IPS DF 4.7 (cell line): ENCODE data around the gene LPAR3.

ENCODE experiments used
- DNase-seq: peaks from one replicate; pipeline ENCODE4 v3.0.0-alpha.2; 2013; ENCODE audit warnings: low spot score; ENCODE audit errors: extremely low read depth

The LPAR3 gene

DNA sequence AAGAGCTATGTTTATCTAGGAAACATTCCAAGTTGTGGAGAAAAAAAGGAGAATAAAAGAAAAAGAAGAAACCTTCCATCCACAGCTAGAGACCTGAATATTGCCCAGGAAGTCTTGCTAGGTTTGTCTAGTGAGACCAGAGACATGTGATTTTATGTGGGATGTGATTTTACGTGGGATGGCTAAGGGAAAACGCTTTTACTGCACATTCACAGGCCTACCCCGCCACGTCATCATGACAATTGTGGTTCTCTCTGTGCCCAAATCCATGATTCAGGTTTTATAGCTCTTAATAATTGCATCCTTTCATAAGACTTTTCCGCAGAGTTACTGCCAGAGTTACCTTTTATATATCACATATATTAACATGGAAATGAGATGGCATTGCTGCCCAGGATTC, 116.4 kb downstream of the LPAR3 start:
- no peak for DNase-seq

DNA sequence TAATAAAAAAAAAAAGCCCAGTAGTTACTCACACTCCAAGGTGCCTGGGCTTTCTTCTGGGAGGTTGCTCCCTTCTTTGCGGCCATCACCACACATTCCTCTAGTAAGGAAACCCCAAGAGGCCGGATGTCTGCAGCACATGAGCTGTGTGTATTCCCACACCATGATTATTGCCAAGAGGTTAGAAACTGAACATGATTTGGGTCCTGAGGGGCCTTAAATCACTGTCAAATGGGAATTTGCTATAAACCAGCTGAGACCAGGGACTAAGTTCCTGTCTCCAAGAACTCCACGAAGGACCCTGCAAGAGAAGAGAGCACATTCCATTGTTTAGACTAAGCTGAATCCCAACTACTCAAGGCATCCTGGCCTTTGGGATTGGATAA, 117.5 kb downstream of the LPAR3 start:
- DNase-seq, result no peak

DNA sequence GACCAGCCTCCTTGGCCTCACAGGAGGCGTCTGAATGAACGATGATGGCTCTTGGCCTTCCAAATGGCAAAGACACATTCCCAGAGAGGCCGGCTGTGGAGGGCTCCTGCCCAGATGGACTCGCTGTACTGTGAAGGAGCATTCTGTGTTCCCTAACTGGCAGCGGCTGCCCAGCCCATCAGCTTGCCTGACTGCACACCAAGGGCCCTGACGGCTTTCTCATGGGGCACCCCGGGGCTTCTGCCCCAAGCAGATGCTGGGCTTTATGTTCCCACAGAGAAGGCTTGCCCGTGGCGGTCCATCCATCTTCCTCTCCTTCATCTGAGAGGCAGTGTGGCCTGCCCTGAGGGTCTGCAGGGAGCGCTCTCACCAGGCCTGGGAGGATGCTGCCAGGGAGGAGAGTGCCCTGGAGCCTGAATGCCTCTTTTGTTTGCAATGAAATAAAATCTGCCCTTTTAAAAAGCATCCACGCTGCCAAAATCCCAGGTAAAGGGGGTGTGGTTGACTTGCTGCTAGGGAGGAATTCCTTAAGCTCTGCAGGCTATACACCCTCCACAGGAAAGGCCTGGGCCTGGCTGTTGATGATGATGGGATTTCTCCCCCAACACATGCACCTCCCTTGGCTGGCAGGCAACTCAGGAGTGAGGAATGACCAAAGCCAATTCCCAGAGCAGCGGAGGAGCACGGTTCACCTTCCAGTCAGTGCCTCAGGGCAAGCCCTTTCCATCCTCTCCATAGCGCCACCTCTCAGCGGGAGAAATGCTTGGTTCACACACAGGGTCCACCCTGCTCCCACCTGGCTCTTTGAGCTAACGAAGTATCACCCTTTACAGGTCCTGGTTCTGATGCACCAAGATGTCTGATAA, 118.1 kb downstream of the LPAR3 start:
- DNase-seq, result no peak

DNA sequence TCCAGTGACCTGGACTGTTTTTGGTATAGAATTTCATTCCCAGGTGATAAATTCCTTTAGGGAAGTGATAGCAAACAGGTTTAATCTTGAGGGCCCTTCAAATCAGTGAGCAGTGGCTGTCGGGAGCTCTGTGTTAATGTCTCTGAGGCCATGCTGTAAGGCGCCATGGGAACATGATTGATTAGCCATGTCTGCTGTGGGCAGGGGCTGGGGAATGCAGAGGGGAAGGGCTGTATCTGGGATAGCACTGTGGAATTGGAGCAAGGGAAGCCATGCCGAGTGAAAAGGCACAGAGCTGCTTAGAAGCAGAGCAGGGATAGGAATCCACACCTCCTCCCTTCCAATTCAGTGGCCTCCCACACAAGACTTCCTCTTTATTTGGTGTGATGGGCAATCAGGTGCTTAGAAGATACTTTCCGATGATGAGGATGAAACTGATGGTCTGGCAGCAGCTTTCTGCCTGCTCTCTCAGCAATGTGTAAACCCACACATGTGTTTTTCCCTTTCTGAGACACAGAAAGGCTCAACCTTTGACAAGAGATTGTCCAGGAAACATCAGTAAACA, 119.0 kb downstream of the LPAR3 start:
- DNase-seq, result no peak

DNA sequence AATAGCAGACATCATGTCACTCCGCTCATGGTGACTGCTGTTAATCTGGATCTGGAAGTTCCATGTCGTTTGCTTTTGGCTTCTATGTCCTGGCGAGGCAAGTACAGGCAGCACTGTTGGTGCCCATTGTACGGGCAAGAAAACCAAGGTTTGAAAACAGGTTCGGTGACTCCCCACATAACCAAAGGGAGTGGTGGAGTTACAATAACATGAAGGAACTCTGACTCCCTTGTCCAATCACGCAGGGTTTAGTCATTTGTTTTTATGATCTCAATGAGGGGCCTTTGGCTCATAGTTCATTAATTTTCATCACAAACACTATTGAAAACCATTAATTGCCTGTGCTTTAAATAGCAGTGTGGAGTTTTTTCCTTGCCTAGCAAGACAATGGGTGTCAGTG, 119.8 kb downstream of the LPAR3 start:
- DNase-seq, result no peak

DNA sequence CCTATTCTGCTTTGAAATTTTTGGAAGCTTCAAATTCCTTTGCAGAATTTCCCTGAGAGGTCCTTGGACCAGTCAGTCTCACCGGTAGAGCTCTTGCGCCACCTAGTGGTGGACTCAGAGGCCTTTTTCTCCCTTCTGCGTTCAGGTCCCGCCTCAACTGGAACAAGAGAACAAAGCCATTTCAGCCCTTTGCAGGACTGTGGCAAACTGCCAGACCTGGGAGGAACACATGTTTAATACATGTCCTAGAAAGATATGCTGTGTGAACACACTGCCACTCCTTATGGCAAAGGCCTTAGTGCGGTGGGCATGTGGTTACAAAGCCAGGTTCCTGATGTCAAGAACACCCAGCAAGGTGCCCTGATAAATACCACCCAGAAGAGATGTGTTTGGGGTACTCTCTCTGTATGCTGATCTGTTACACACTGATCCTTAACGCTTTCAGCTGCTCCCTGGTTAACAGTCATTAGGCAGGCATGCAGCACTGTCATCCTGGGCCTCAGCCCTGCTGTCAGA, 120.5 kb downstream of the LPAR3 start:
- DNase-seq, result no peak

DNA sequence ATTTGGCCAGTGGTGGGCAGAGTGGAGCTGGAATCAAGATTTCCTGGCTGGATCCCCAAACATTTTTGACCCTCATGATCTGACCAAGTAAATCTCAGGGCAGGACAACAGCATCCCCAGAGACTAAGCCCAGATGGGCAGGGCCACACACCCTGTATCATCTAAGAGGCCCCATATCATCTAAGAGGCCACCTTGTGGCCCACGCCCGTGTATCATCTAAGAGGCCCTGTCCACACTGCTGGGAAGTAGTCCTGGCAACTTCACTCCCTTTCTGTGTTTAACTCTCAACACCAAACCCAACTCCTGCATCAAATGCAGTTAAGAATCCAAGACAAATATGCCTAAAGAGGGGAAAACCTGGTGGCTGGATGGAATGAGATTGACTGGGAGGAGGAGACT, 121.1 kb downstream of the LPAR3 start:
- no peak for DNase-seq

DNA sequence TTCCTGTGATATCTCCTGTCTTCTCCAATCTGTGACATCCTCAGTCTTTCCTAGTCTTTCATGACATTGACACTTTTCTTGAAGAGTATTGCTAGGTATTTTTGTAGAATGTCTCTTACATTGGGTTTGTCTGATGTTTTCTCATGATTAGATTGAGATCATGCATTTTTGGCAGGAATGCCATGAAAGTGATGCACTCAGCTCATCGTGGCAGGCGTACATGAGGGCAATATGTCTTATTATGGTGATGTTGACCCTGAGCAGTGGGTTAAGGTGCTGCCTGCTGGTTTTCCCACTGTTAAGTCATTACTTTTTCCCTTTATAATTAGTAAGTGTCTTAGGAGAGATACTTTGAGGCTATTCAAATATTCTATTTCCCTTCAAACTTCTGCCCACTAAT, 122.5 kb downstream of the LPAR3 start:
- no peak for DNase-seq

DNA sequence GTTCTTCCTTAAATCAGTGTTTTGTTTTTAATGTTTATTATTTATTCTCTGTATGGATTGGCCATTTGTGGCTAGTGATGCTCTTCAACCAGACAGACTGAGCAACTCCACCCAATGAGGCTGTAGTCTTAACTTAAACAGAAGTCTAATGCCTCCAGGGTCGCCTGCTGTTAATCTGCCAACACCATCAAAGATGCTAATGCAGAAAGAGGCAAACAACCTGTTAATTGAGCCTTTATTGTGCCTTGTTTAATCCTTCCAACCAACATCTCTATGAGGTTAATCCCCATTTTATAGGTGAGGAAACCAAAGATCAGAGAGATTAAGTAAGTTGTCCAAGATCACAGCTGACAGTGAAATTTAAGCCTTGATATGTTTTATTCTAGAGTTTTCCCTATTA, 123.4 kb downstream of the LPAR3 start:
- DNase-seq, result no peak

DNA sequence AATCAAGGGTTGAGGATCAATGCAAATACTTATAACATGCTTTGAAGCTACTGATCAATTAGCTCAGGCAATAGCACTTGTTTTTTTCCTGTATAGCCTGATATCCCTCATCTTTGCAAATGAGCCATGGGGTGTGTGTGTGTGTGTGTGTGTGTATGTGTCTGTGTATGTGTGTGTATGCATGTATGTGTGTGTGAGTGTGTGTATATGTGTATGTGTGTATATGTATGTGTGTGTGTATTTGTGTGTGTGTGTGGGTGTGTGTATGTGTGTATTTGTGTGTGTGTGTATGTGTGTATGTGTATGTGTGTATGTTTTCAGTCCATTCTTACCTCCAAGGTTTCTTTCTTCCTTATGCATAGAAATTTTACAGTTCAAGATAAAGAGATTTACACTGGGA, 124.4 kb downstream of the LPAR3 start:
- no peak for DNase-seq

DNA sequence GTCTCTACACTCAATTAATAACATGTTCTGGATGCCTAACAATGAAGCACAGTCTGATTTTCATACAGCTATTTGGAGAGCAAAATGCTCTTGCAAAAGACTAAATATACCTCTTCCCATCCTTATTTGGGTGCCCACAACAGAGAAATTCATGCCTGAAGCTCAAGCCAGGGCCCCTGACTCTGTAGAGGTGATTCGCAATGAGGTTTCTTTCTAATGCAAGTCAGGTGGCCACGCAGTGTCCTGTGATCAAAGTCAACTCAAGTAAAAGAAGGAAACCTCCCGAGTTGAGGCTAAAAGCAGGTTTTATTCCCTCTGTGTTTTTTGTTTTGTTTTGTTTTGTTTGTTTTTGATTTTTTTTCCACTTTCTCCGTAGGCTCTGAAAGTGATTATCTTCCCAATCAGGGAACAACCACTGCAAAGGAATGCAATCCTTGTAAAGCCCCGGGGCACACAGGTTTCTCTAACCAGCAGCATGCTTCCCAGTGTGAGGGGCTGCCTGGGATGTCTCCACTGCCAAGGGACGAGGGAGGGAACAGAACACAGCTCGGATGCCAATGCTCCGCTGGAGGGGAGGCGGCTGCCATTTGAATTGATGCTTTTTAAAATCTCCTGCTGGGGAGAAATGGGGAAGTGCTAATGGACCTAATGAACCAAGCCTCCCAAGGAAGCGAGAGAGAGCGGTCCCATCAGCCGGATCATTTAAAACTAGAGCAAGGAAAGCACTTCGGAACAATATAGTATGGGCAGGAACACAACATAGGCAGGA, 128.9 kb downstream of the LPAR3 start:
- DNase-seq, result no peak

DNA sequence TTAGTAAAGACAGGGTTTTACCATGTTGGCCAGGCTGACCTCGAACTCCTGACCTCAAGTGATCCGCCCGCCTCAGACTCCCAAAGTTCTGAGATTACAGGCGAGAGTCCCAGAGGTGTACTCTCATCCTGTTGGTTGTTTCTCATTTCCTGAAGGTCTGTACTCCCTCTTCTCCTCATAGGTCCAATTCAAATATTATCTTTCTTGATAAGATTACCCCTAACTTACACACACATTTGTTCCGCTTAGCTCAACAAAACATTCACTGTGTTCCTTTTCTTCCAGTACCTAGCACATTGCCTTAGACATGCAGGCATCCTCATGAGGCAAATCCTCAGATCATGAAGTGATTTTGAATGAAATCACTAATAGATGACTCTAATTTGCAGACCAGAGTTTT, 130.3 kb downstream of the LPAR3 start:
- DNase-seq, result no peak
